Measurements from ENCODE around the gene MVB12A. TPM values are rescaled to one million over a fixed set of nuclear protein-coding genes. Genes with fewer than 3 reads are reported as not detected.
A peak's percentile ranks its signal among the peaks of the same experiment; 100 is the strongest.

MVB12A gene
- total and polyA plus RNA-seq, 10 of the 15 experiments (the other 5 are each of a cell fraction or from before 2014, with no cell fraction given), result 1.2 to 47.6 (median 26.3) TPM

- TF ChIP-seq BCL3 (IDR thresholded peaks at IDR 0.05; ENCODE audit: borderline replicate concordance, insufficient read depth, low read depth, low read length, poor library complexity, severe bottlenecking), result no peak
- TF ChIP-seq MTA3 (IDR thresholded peaks at IDR 0.05; ENCODE audit: borderline replicate concordance, low read length), result peak; percentile 84; the same call in 1 of the 2 replicates
- no peak for TF ChIP-seq ZNF274 (IDR thresholded peaks at IDR 0.05; ENCODE audit: insufficient read depth, insufficient read length)
- TF ChIP-seq STAT1 (conservative IDR thresholded peaks at IDR 0.05), result no peak
- no peak for TF ChIP-seq FOXK2 (IDR thresholded peaks at IDR 0.05)
- no peak for TF ChIP-seq ASH2L (IDR thresholded peaks at IDR 0.05; ENCODE audit: borderline replicate concordance, low read depth)
- no peak for TF ChIP-seq ZNF592 (IDR thresholded peaks at IDR 0.05)
- TF ChIP-seq CBX5 (IDR thresholded peaks at IDR 0.05; ENCODE audit: low read depth), result no peak
- no peak for TF ChIP-seq CBFB (IDR thresholded peaks at IDR 0.05; ENCODE audit: low read depth)
- no peak for TF ChIP-seq IKZF1 (conservative IDR thresholded peaks at IDR 0.05)
- TF ChIP-seq PBX3 (IDR thresholded peaks at IDR 0.05; ENCODE audit: insufficient replicate concordance, low read depth, low read length), result no peak
- no peak for TF ChIP-seq ETV6 (conservative IDR thresholded peaks at IDR 0.05 in 1 of 2, IDR thresholded peaks at IDR 0.05 in 1 of 2; ENCODE audit: borderline replicate concordance in 1 of 2, low read depth in 1 of 2)
- TF ChIP-seq BACH1 (IDR thresholded peaks at IDR 0.05; ENCODE audit: borderline replicate concordance), result no peak
- no peak for TF ChIP-seq REST (IDR thresholded peaks at IDR 0.05; ENCODE audit: low read depth, low read length)
- no peak for TF ChIP-seq POLR2AphosphoS2 (IDR thresholded peaks at IDR 0.05; ENCODE audit: low read depth, low read length)
- TF ChIP-seq EZH2 (IDR thresholded peaks at IDR 0.05; ENCODE audit: borderline replicate concordance, control insufficient read depth, low read depth, low read length), result no peak
- no peak for TF ChIP-seq RUNX3 (IDR thresholded peaks at IDR 0.05; ENCODE audit: low read length)
- TF ChIP-seq HSF1 (IDR thresholded peaks at IDR 0.05; ENCODE audit: low read depth, low read length), result no peak
These were observed 15.1 kb upstream of the MVB12A start (continued) for GRCh38 chr19:17404621-17405249.
